WERI-Rb-1 (cell line): ENCODE data around the gene HLA-DMA.

Experiments
- DNase-seq: peaks from one replicate; pipeline ENCODE4 v3.0.0-alpha.2; 2020
- H3K27ac ChIP-seq: fragments of 250-450 bp; sonication (Bioruptor Pico); 2 replicates; pipeline ENCODE4 v1.5.1; 2020; ENCODE audit warnings: mild to moderate bottlenecking, moderate library complexity
- H3K27me3 ChIP-seq: fragments of 250-450 bp; sonication (Bioruptor Pico); 2 replicates; pipeline ENCODE4 v1.5.1; 2021; ENCODE audit warnings: mild to moderate bottlenecking, low read depth, moderate library complexity; ENCODE audit not compliant: insufficient read depth, severe bottlenecking
- H3K36me3 ChIP-seq: fragments of 250-450 bp; sonication (Bioruptor Pico); 2 replicates; pipeline ENCODE4 v1.5.1; 2020; ENCODE audit warnings: mild to moderate bottlenecking, moderate library complexity
- H3K4me3 ChIP-seq: 2 replicates; pipeline ENCODE4 v1.5.1; 2011; ENCODE audit warnings: low read depth, mild to moderate bottlenecking, control low read depth, low read length
- H3K9me3 ChIP-seq: fragments of 250-450 bp; sonication (Bioruptor Pico); 2 replicates; pipeline ENCODE4 v1.5.1; 2021; ENCODE audit warnings: mild to moderate bottlenecking, moderate library complexity; ENCODE audit not compliant: severe bottlenecking
- TF ChIP-seq, protein P1 (sequence below): IDR thresholded peaks from 2 replicates; pipeline ENCODE4 v1.5.1; 2011; ENCODE audit warnings: low read depth, mild to moderate bottlenecking, control low read depth, inconsistent platforms, low read length

The HLA-DMA gene

DNA sequence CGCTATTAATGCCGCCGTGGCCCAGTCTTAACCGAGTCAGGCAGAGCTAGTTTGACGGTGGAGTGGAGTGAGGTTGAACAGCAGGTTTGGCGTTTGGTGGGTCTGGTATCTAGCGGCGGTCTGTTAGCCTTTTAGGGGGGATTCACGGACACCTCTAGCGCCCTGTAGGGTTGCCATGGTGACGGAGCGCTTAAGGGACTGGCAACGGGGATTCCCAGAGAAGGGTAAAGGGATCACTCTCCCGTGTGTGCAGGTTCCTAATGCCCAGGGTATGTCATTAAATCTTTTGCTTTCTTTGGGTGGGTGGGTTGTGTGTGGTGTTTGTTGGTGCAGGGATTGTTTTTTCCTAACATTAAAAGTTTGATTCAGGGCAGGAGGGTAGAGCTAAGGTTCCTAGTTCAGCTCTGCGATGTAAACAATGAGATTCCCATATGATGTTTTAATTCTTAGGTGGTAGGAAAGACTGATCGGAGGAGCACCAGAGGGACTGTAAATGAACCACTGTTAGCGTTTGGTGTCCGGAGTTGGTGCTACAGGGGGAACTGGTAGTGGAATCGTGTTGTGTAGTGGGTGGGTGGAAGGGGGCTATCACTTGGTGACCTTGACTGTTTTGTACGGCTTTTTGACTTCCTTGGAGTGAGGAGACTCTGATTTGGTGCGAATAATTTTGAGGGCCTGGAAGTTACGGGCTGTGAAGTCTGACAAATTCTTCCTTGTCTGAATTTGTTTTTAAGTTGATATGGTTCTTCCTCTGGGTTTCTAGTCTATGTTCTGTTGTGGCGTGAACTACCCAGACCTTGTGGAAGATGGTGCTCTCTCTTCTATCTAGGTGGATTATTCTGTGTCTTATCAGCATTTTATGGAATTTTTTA lies 20.5 kb upstream of the HLA-DMA start:
- TF ChIP-seq, protein P1, sequence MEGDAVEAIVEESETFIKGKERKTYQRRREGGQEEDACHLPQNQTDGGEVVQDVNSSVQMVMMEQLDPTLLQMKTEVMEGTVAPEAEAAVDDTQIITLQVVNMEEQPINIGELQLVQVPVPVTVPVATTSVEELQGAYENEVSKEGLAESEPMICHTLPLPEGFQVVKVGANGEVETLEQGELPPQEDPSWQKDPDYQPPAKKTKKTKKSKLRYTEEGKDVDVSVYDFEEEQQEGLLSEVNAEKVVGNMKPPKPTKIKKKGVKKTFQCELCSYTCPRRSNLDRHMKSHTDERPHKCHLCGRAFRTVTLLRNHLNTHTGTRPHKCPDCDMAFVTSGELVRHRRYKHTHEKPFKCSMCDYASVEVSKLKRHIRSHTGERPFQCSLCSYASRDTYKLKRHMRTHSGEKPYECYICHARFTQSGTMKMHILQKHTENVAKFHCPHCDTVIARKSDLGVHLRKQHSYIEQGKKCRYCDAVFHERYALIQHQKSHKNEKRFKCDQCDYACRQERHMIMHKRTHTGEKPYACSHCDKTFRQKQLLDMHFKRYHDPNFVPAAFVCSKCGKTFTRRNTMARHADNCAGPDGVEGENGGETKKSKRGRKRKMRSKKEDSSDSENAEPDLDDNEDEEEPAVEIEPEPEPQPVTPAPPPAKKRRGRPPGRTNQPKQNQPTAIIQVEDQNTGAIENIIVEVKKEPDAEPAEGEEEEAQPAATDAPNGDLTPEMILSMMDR: no peak
- peak overlapping the region; percentile 79 for H3K27ac ChIP-seq
- peak overlapping the region; percentile 93 for H3K4me3 ChIP-seq
- peaks cover 84% of the 10 kb centered on the region for H3K36me3 ChIP-seq
- peak; percentile 68 for DNase-seq
- H3K9me3 ChIP-seq: no peaks in the 10 kb centered on the region
- no peaks in the 10 kb centered on the region for H3K27me3 ChIP-seq

DNA sequence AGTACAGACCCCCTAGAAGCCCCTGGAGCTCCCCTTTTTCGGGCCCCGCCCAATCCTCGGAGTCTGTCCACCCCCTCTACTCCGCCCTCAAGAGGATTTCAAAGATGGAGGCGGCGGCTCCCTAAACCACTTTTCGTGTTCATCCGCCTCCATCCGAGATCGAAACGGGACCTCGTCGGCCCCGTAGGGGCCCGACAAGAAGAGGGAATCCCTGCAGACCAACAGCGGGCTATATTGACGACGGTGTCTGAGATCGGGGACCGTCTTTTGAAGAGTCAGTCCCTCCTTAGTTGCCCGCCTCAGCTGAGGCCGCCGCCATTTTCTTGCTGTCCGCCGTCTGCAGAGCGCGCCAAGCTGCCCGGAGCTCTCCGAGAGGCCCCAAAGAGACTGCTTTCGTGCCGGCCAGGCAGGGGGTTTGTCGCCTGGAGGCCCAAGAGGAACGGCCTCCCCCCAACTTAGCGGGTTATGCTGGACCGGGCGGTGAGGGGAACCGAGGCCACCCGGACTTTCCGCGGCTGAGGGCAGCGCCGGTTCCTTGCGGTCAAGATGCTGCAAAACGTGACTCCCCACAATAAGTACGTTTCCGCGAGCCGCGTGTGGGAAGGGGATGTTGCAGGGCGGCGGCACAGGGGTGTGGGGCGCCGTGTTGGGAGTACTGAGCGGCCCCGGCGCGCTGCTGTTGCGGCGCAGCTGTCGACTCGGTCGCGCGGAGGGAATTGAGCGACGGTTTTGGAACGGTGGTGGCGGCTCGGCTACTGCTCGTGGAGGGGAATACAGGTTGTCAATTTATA lies 19.7 kb upstream of the HLA-DMA start:
- Histone ChIP-seq H3K4me3 (peak overlapping the region; percentile 93), H3K27me3 (no peaks in the 10 kb centered on the region), H3K27ac (peak overlapping the region; percentile 79), H3K36me3 (peaks cover 78% of the 10 kb centered on the region), H3K9me3 (no peaks in the 10 kb centered on the region)
- TF ChIP-seq, protein P1: no peak
- peak; percentile 47 for DNase-seq

DNA sequence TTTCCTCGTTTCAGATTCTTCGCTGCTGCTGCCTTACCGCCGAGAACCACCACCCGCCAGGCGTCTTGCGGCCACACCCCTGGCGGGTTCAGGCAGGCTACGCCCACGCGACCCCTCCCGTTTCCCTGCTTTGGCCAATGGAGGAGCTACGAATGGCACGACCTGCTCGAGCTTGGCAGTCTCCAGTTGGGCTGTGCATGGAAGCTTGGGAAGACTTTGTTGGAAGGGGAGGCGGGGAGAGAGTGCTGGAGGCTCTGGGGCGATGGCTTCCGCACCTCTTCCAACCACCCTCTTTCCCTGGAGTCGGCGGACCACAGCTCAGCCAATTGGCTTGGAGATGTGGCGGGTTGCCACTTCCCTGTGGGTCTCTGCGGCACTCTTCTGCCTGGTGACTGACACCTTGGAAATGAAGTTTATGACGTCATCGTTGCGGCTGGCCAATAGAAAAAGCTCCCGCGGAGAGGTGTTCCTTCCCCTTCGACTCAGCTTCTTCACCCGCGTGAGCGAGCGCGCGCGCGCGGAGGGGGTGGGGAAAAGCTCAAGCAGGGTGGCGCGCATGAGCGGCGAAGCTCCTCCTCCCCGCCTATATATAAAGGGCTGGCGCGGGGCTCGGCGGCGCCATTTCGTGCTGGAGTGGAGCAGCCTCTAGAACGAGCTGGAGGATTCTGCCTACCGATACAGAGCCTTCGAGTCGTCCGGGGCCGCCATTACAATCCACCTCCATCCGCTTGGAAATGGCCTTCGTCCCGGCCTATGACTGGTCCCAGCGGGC lies 18.9 kb upstream of the HLA-DMA start:
- Histone ChIP-seq H3K27me3 (no peaks in the 10 kb centered on the region), H3K36me3 (peaks cover 70% of the 10 kb centered on the region), H3K4me3 (peak overlapping the region; percentile 93), H3K9me3 (no peaks in the 10 kb centered on the region), H3K27ac (peak overlapping the region; percentile 99)
- TF ChIP-seq, protein P1: 0 out of 2 replicates have a peak, but pooled peaks have one; percentile 5
- DNase-seq: peak; percentile 100

DNA sequence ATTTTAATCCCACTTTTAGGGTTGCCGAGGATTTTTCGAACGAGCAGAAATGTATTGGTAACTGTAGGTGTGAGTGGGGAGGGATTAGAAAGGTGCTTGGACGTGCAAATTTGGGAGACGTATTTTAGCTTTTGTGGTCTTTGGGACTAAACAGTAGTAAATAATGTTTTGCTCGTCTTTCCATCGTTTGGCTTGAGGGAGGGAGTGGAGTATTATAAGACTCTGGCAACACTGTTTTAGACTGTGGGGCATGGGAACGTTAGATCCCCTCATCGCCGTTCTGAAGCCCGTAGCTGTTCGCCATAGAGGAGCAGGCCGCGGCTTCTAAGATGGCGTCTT lies 18.3 kb upstream of the HLA-DMA start:
- Histone ChIP-seq H3K9me3 (no peaks in the 10 kb centered on the region), H3K27me3 (no peaks in the 10 kb centered on the region), H3K36me3 (peaks cover 64% of the 10 kb centered on the region), H3K27ac (peak overlapping the region; percentile 99), H3K4me3 (peak overlapping the region; percentile 87)
- TF ChIP-seq, protein P1: no peak
- no peak for DNase-seq

DNA sequence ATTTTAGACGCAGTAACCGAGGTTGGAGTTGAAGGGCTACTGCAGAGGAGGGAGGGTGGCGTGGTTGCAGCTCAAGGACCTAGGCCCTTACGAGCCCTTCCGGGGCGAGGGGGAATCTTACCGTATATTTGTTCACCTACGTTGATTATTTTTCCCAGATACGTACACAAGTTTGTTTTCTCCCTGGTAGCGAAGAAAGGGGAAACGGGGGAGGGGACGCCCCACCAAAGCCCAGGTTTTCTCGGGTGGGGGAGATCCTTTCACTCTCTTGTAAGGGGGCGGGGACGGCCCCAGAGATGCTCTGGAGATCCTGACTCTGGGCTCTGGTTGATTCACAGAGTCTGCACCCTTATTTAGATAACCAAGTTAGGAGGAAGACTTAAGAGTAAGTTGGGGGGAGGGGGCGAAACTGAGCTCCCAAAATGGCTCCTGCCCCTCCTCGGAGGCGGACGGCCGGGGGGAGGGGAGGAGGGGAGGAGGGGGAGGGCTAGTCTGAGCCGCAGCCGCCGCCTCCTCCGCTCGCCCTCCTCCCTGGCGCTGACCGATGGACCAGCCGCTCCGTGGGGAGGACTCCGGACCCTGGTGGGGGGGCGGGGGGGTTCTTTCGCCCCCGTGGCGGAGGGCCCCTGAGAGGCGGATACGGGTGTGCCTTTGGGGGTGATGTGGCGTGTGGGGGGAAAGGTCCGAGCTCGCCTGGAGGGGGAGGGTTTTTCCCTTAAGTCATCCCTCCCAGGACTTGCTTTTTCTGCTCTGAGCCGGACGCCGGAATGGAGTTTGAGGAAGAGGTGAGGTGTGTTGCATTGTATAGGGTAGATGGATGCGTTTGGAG lies 17.7 kb upstream of the HLA-DMA start:
- H3K36me3 ChIP-seq: peaks cover 59% of the 10 kb centered on the region
- peak; percentile 95 for DNase-seq
- TF ChIP-seq, protein P1: no peak
- no peaks in the 10 kb centered on the region for H3K9me3 ChIP-seq
- H3K27ac ChIP-seq: peak overlapping the region; percentile 99
- peak overlapping the region; percentile 87 for H3K4me3 ChIP-seq
- H3K27me3 ChIP-seq: no peaks in the 10 kb centered on the region
